Progenitor cell of endocrine pancreas (in vitro differentiated cells): ENCODE measurements around the gene HAS3. TPM values are rescaled to one million over a fixed set of nuclear protein-coding genes. Genes with fewer than 3 reads are reported as not detected.
A peak's percentile ranks its signal among the peaks of the same experiment; 100 is the strongest.
"Not testable (repeated sequence)": the region's sequence is repeated elsewhere in the genome, so short reads cannot be mapped to it uniquely, and the experiment has no call there.

Experiments
- DNase-seq: peaks from one replicate; pipeline ENCODE4 v3.0.0; 2021; ENCODE audit warnings: low spot score; ENCODE audit not compliant: unreplicated experiment
- H3K27ac Mint-ChIP-seq: 2 replicates; pipeline ENCODE4 v1.8.0; 2021; ENCODE audit warnings: mild to moderate bottlenecking, moderate library complexity, mixed read lengths
- H3K27me3 Mint-ChIP-seq: 2 replicates; pipeline ENCODE4 v1.8.0; 2021; ENCODE audit warnings: mixed read lengths
- H3K36me3 Mint-ChIP-seq: 2 replicates; pipeline ENCODE4 v1.8.0; 2022; ENCODE audit warnings: mixed read lengths; ENCODE audit not compliant: insufficient read depth
- H3K4me1 Mint-ChIP-seq: 2 replicates; pipeline ENCODE4 v1.8.0; 2021; ENCODE audit warnings: low read depth, mixed read lengths
- H3K4me3 Mint-ChIP-seq: 2 replicates; pipeline ENCODE4 v1.8.0; 2021; ENCODE audit warnings: low read depth, mild to moderate bottlenecking, moderate library complexity, mixed read lengths
- H3K9me3 Mint-ChIP-seq: 2 replicates; pipeline ENCODE4 v1.8.0; 2021; ENCODE audit warnings: low read depth, mixed read lengths
- total RNA-seq: library from RNA; stranded (reverse); gene quantifications from 2 replicates; pipeline ENCODE4 v1.2.1, GENCODE V29; 2021
- TF ChIP-seq, protein P1 (sequence below): fragments of 200-600 bp; sonication (generic); IDR thresholded peaks from one replicate; pipeline ENCODE4 v1.5.0; 2021; ENCODE audit warnings: antibody characterized with exemption, mild to moderate bottlenecking; ENCODE audit not compliant: unreplicated experiment

Gene HAS3
- total RNA-seq, 1 donor from 2014 or later, result 1.1 TPM

GRCh38 chr16:69118468-69118867, 13.0 kb downstream of the HAS3 start:
- Mint-ChIP-seq H3K9me3 (no peaks in the 10 kb centered on the region), H3K4me3 (no peak overlapping the region), H3K4me1 (no peaks in the 10 kb centered on the region), H3K36me3 (peaks cover 3% of the 10 kb centered on the region), H3K27me3 (no peaks in the 10 kb centered on the region), H3K27ac (no peak overlapping the region)
- no peak for DNase-seq
- TF ChIP-seq, protein P1, sequence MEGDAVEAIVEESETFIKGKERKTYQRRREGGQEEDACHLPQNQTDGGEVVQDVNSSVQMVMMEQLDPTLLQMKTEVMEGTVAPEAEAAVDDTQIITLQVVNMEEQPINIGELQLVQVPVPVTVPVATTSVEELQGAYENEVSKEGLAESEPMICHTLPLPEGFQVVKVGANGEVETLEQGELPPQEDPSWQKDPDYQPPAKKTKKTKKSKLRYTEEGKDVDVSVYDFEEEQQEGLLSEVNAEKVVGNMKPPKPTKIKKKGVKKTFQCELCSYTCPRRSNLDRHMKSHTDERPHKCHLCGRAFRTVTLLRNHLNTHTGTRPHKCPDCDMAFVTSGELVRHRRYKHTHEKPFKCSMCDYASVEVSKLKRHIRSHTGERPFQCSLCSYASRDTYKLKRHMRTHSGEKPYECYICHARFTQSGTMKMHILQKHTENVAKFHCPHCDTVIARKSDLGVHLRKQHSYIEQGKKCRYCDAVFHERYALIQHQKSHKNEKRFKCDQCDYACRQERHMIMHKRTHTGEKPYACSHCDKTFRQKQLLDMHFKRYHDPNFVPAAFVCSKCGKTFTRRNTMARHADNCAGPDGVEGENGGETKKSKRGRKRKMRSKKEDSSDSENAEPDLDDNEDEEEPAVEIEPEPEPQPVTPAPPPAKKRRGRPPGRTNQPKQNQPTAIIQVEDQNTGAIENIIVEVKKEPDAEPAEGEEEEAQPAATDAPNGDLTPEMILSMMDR, result no peak

DNA sequence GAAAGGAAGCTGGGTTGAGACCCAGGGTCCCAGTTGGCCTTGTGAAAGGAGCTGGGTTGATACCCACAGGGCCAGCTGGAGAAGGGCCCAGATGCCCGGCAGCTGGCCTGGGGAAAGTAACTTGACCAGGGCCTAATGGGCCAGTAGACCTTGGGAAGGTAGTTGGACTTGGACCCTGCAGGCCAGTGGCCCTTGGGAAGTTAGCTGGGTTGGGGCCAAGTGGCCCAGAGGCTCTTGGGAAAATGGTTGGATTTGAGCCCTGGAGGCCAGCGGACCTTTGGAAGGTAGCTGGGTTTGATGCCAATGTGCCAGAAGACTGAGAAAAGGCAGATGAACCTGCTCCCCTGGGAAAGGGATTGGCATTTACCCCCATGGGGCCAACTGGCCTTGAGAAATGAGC, 13.5 kb downstream of the HAS3 start:
- Mint-ChIP-seq H3K27ac (no peak overlapping the region), H3K4me1 (no peaks in the 10 kb centered on the region), H3K4me3 (no peak overlapping the region), H3K27me3 (no peaks in the 10 kb centered on the region), H3K36me3 (peaks cover 4% of the 10 kb centered on the region), H3K9me3 (no peaks in the 10 kb centered on the region)
- DNase-seq, result no peak
- TF ChIP-seq, protein P1, result no peak

- no peak for DNase-seq
- TF ChIP-seq, protein P1, result no peak
- peaks cover 5% of the 10 kb centered on the region for H3K36me3 Mint-ChIP-seq
- no peaks in the 10 kb centered on the region for H3K27me3 Mint-ChIP-seq
- H3K4me3 Mint-ChIP-seq, result no peak overlapping the region
- H3K4me1 Mint-ChIP-seq, result no peaks in the 10 kb centered on the region
- no peaks in the 10 kb centered on the region for H3K9me3 Mint-ChIP-seq
- no peak overlapping the region for H3K27ac Mint-ChIP-seq
These were observed 14.1 kb downstream of the HAS3 start for GRCh38 chr16:69119536-69119935.

- TF ChIP-seq, protein P1, result no peak
- H3K27ac Mint-ChIP-seq, result no peak overlapping the region
- peaks cover 5% of the 10 kb centered on the region for H3K36me3 Mint-ChIP-seq
- no peak overlapping the region for H3K4me3 Mint-ChIP-seq
- no peaks in the 10 kb centered on the region for H3K4me1 Mint-ChIP-seq
- no peaks in the 10 kb centered on the region for H3K27me3 Mint-ChIP-seq
- H3K9me3 Mint-ChIP-seq, result no peaks in the 10 kb centered on the region
- DNase-seq, result no peak
These were observed 14.7 kb downstream of the HAS3 start for GRCh38 chr16:69120096-69120664.

DNA sequence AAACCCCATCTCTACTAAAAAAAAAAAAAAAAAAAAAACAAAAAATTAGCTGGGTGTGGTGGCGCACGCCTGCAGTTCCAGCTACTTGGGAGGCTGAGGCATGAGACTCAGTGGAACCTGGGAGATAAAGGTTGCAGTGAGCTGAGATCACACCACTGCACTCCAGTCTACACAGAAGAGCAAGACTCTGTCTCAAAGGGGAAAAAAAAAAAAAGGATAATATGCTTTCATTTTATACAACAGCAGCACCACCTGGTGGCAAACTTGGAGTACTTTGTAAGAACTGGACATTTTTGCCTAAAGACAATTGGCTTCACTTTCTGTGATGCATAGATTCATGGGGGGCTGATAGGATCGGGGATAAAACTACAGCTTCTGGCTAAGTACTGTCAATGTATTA, 18.5 kb downstream of the HAS3 start:
- Mint-ChIP-seq H3K4me3 (no peak overlapping the region), H3K27ac (no peak overlapping the region), H3K36me3 (peaks cover 8% of the 10 kb centered on the region), H3K4me1 (no peaks in the 10 kb centered on the region), H3K9me3 (no peaks in the 10 kb centered on the region), H3K27me3 (no peaks in the 10 kb centered on the region)
- no peak for DNase-seq
- TF ChIP-seq, protein P1, result peak; percentile 80

DNA sequence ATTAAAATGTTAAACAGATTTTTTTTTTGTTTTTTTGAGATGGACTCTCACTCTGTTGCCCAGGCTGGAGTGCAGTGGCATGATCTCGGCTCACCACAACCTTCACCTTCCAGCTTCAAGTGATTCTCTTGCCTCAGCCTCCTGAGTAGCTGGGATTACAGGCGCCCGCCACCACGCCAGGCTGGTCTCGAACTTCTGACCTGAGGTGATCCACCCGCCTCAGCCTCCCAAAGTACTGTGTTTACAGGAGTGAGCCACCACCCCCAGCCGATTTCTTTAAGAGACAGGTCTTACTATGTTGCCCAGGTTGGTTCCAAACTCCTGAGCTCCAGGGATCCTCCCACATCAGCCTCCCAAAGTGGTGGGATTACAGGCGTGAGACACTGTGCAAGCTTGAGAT, 19.0 kb downstream of the HAS3 start:
- not testable (repeated sequence) for H3K27ac Mint-ChIP-seq, H3K4me3 Mint-ChIP-seq, H3K27me3 Mint-ChIP-seq, H3K36me3 Mint-ChIP-seq, H3K9me3 Mint-ChIP-seq, H3K4me1 Mint-ChIP-seq, DNase-seq

DNA sequence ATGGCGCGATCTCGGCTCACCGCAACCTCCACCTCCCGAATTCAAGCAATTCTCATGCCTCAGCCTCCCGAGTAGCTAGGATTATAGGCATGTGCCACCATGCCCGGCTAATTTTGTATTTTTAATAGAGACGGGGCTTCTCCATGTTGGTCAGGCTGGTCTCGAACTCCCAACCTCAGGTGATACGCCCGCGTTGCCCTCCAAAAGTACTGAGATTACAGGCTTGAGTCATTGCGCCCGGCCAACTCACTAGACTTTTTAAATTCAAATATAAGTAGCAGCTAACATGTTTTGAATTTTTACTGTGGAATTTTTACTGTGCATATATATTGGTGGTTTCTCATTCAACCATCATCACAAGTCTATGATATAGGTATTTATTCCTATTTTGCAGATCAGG, 19.5 kb downstream of the HAS3 start:
- H3K36me3 Mint-ChIP-seq, H3K27ac Mint-ChIP-seq, DNase-seq: not testable (repeated sequence)

More for the DNA sequence above, 19.5 kb downstream of the HAS3 start:
- H3K9me3 Mint-ChIP-seq, H3K4me3 Mint-ChIP-seq, H3K27me3 Mint-ChIP-seq, H3K4me1 Mint-ChIP-seq: not testable (repeated sequence)
